HepG2 (cell line): Measurements from ENCODE around the gene VAV2. TPM values are rescaled to one million over a fixed set of nuclear protein-coding genes. Genes with fewer than 3 reads are reported as not detected.

Source experiments
- CEBPB ChIP-seq: IDR thresholded peaks from 2 replicates; pipeline ENCODE4 v1.6.1; 2011; ENCODE audit warnings: low read depth, low read length, improper control_type of control experiment, borderline replicate concordance
- EZH2 ChIP-seq: conservative IDR thresholded peaks from 2 replicates; pipeline ENCODE4 v1.6.1; 2012; ENCODE audit warnings: mild to moderate bottlenecking, low read depth, low read length, moderate library complexity
- FOSL2 ChIP-seq: sonication (generic); formaldehyde crosslinking; IDR thresholded peaks from 2 replicates; pipeline ENCODE4 v1.4.0; 2020; ENCODE audit warnings: missing genetic modification reagents
- GATA4 ChIP-seq: sonication (generic); IDR thresholded peaks from 2 replicates; pipeline ENCODE4 v1.6.1; 2016; ENCODE audit warnings: antibody characterized with exemption, low read depth, borderline replicate concordance
- NCOR1 ChIP-seq: fragments of 200-600 bp; sonication (generic); IDR thresholded peaks from 2 replicates; pipeline ENCODE4 v1.7.0; 2017; ENCODE audit warnings: antibody characterized with exemption, low read length, borderline replicate concordance
- POLR2AphosphoS5 ChIP-seq: IDR thresholded peaks from 2 replicates; pipeline ENCODE4 v1.6.1; 2012; ENCODE audit warnings: low read depth, low read length
- SIN3B ChIP-seq: fragments of 150-350 bp; IDR thresholded peaks from 2 replicates; pipeline ENCODE4 v1.6.1; 2014; ENCODE audit warnings: low read length
- SMAD3 ChIP-seq: sonication (generic); formaldehyde crosslinking; IDR thresholded peaks from 2 replicates; pipeline ENCODE4 v1.4.0; 2020; ENCODE audit warnings: missing genetic modification reagents
- SP1 ChIP-seq, 2 experiments: fragments of 450-650 bp in 1 of 2; sonication (generic) in 1 of 2; formaldehyde crosslinking in 1 of 2; IDR thresholded peaks; 2 replicates each; pipeline versions ENCODE4 v1.4.0 to v1.6.1; 2016 to 2020; ENCODE audit warnings: missing genetic modification reagents in 1 of 2
- TAF1 ChIP-seq: sonication (generic); formaldehyde crosslinking; IDR thresholded peaks from 2 replicates; pipeline ENCODE4 v1.4.0; 2020; ENCODE audit warnings: missing genetic modification reagents
- THAP11 ChIP-seq: IDR thresholded peaks from 2 replicates; pipeline ENCODE4 v1.6.1; 2016; ENCODE audit warnings: missing biosample characterization, missing genetic modification reagents
- XBP1 ChIP-seq: sonication (generic); formaldehyde crosslinking; IDR thresholded peaks from 2 replicates; pipeline ENCODE4 v1.5.0; 2020; ENCODE audit warnings: missing genetic modification reagents
- ZBTB14 ChIP-seq: sonication (generic); formaldehyde crosslinking; IDR thresholded peaks from 2 replicates; pipeline ENCODE4 v1.4.0; 2020; ENCODE audit warnings: missing genetic modification reagents
- ZNF160 ChIP-seq: sonication (generic); formaldehyde crosslinking; IDR thresholded peaks from 2 replicates; pipeline ENCODE4 v1.8.0; 2022; ENCODE audit warnings: mild to moderate bottlenecking, inconsistent platforms, missing genetic modification reagents
- ZNF225 ChIP-seq: sonication (generic); formaldehyde crosslinking; IDR thresholded peaks from 2 replicates; pipeline ENCODE4 v1.4.0; 2020; ENCODE audit warnings: mild to moderate bottlenecking, missing genetic modification reagents
- ZNF282 ChIP-seq: fragments of 450-650 bp; IDR thresholded peaks from 2 replicates; pipeline ENCODE4 v1.6.1; 2018; ENCODE audit not compliant: partially characterized antibody
- ZNF414 ChIP-seq: sonication (generic); formaldehyde crosslinking; IDR thresholded peaks from 2 replicates; pipeline ENCODE4 v1.5.0; 2020; ENCODE audit warnings: missing genetic modification reagents
- ZNF749 ChIP-seq: sonication (generic); formaldehyde crosslinking; IDR thresholded peaks from 2 replicates; pipeline ENCODE4 v1.8.0; 2022; ENCODE audit warnings: mild to moderate bottlenecking, missing genetic modification reagents, moderate library complexity, borderline replicate concordance
- ZSCAN29 ChIP-seq: sonication (generic); formaldehyde crosslinking; conservative IDR thresholded peaks from 2 replicates; pipeline ENCODE4 v1.4.0; 2020; ENCODE audit warnings: mild to moderate bottlenecking, missing genetic modification reagents
- ZZZ3 ChIP-seq: sonication (generic); formaldehyde crosslinking; IDR thresholded peaks from 2 replicates; pipeline ENCODE4 v1.4.0; 2020; ENCODE audit warnings: missing genetic modification reagents, mild to moderate bottlenecking, borderline replicate concordance
- polyA plus RNA-seq, 8 experiments: library from polyadenylated mRNA; depleted of rRNA in 3 of 8; stranded (reverse) in 7 of 8; unstranded in 1 of 8; fragments of >200 nt; fragmentation: Illumina TruSeq in 4 of 8; extraction: Trizol in 4 of 8; gene quantifications; 2 replicates each; pipeline versions ENCODE4 v1.2.1 to v1.2.3, GENCODE V29; 2011 to 2016; ENCODE audit warnings: low read depth in 4 of 8, missing spikeins in 1 of 8, mixed read lengths in 1 of 8; ENCODE audit not compliant: insufficient read depth in 1 of 8
- total RNA-seq, 5 experiments: library from RNA; depleted of rRNA; stranded (reverse); fragments of >200 nt; fragmentation: Illumina TruSeq; extraction: Trizol; gene quantifications; 2 replicates each; pipeline ENCODE4 v1.2.3, GENCODE V29; 2016; ENCODE audit warnings: low read depth in 1 of 5
- TF ChIP-seq, protein P1 (sequence below): sonication (generic); formaldehyde crosslinking; IDR thresholded peaks from 2 replicates; pipeline ENCODE4 v1.8.0; 2022; ENCODE audit warnings: mild to moderate bottlenecking, missing genetic modification reagents, moderate library complexity
- TF ChIP-seq, protein P2 (sequence below): sonication (generic); formaldehyde crosslinking; IDR thresholded peaks from 2 replicates; pipeline ENCODE4 v1.4.0; 2020; ENCODE audit warnings: missing genetic modification reagents

Gene VAV2
- total and polyA plus RNA-seq, 2 of the 13 experiments (the other 11 are each of a cell fraction or from before 2014, with no cell fraction given): 22.5 to 22.9 TPM

DNA sequence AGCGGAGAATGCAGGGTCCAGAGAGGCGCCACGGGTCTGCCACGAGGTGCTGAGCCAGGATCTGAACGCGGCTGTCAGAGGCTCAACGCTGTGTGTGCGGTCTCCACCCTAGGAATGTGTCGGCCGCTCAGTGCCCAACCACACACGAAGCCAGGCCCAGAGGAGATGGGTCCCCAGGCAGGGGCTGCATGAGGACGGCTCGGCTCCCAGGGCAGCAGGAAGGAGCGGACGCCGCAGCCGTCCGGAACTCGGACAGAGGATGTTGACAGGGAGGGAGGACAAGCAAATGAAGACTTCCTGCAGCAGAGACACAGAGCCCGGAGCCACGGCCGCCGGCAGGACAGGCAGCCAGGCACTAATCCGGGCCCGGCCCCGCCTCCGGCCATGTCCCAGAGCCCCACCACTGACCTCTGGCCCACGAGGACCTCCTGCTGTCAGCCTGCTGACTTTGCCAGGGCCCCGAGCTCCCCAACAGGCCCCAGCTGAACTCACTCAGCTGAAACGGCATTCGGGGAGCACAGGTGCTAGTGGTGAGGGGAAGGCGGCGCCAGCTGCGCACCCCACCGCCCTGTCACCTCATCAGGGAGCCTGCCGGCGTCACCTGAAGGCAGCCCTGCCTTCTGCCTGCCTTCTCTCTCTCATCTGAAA lies 12.7 kb downstream of the VAV2 start (continued):
- TF ChIP-seq EZH2 (no peak), SP1 (IDR thresholded peaks at IDR 0.05) (no peak), SP1 (CRISPR knock-in tag; IDR thresholded peaks at IDR 0.05) (no peak), FOSL2 (CRISPR knock-in tag) (no peak), ZNF414 (CRISPR knock-in tag) (peak; percentile 68; the same call in 1 of the 2 replicates), ZNF160 (CRISPR knock-in tag) (peak; percentile 62; the same call in 1 of the 2 replicates), TAF1 (CRISPR knock-in tag) (peak; percentile 62; the same call in 1 of the 2 replicates), ZNF225 (CRISPR knock-in tag) (0 out of 2 replicates have a peak, but pooled peaks have one; percentile 21), CEBPB (no peak), POLR2AphosphoS5 (no peak), SMAD3 (CRISPR knock-in tag) (no peak), NCOR1 (no peak), XBP1 (CRISPR knock-in tag) (no peak), ZSCAN29 (CRISPR knock-in tag) (0 out of 2 replicates have a peak, but pooled peaks have one; percentile 44), ZZZ3 (CRISPR knock-in tag) (0 out of 2 replicates have a peak, but pooled peaks have one; percentile 22), THAP11 (CRISPR knock-in tag) (peak; percentile 57), ZBTB14 (CRISPR knock-in tag) (no peak), GATA4 (peak; percentile 45; the same call in 1 of the 2 replicates), ZNF282 (no peak), SIN3B (no peak), ZNF749 (CRISPR knock-in tag) (peak; percentile 46; the same call in 1 of the 2 replicates)
- TF ChIP-seq, protein P1, sequence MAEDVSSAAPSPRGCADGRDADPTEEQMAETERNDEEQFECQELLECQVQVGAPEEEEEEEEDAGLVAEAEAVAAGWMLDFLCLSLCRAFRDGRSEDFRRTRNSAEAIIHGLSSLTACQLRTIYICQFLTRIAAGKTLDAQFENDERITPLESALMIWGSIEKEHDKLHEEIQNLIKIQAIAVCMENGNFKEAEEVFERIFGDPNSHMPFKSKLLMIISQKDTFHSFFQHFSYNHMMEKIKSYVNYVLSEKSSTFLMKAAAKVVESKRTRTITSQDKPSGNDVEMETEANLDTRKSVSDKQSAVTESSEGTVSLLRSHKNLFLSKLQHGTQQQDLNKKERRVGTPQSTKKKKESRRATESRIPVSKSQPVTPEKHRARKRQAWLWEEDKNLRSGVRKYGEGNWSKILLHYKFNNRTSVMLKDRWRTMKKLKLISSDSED (CRISPR knock-in tag): no peak
- TF ChIP-seq, protein P2, sequence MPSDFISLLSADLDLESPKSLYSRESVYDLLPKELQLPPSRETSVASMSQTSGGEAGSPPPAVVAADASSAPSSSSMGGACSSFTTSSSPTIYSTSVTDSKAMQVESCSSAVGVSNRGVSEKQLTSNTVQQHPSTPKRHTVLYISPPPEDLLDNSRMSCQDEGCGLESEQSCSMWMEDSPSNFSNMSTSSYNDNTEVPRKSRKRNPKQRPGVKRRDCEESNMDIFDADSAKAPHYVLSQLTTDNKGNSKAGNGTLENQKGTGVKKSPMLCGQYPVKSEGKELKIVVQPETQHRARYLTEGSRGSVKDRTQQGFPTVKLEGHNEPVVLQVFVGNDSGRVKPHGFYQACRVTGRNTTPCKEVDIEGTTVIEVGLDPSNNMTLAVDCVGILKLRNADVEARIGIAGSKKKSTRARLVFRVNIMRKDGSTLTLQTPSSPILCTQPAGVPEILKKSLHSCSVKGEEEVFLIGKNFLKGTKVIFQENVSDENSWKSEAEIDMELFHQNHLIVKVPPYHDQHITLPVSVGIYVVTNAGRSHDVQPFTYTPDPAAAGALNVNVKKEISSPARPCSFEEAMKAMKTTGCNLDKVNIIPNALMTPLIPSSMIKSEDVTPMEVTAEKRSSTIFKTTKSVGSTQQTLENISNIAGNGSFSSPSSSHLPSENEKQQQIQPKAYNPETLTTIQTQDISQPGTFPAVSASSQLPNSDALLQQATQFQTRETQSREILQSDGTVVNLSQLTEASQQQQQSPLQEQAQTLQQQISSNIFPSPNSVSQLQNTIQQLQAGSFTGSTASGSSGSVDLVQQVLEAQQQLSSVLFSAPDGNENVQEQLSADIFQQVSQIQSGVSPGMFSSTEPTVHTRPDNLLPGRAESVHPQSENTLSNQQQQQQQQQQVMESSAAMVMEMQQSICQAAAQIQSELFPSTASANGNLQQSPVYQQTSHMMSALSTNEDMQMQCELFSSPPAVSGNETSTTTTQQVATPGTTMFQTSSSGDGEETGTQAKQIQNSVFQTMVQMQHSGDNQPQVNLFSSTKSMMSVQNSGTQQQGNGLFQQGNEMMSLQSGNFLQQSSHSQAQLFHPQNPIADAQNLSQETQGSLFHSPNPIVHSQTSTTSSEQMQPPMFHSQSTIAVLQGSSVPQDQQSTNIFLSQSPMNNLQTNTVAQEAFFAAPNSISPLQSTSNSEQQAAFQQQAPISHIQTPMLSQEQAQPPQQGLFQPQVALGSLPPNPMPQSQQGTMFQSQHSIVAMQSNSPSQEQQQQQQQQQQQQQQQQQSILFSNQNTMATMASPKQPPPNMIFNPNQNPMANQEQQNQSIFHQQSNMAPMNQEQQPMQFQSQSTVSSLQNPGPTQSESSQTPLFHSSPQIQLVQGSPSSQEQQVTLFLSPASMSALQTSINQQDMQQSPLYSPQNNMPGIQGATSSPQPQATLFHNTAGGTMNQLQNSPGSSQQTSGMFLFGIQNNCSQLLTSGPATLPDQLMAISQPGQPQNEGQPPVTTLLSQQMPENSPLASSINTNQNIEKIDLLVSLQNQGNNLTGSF (CRISPR knock-in tag): no peak
